HG02840 (cell line): ENCODE measurements around the gene LFNG.
"Not testable (repeated sequence)": the region's sequence is repeated elsewhere in the genome, so short reads cannot be mapped to it uniquely, and the experiment has no call there.

ENCODE experiments used
- ATAC-seq: cut with Tn5 transposase; IDR thresholded peaks from one replicate; pipeline ENCODE4 v1.9.1; 2021; ENCODE audit warnings: mild to moderate bottlenecking, moderate library complexity, moderate number of reproducible peaks; ENCODE audit not compliant: unreplicated experiment, low FRiP score

The LFNG gene

GRCh38 chr7:2541291-2542010, 21.9 kb downstream of the LFNG start:
- ATAC-seq = no peak

GRCh38 chr7:2542011-2542915, 22.7 kb downstream of the LFNG start:
- ATAC-seq = no peak

GRCh38 chr7:2542916-2543871, 23.6 kb downstream of the LFNG start:
- no peak for ATAC-seq

- no peak for ATAC-seq
Measured at GRCh38 chr7:2544541-2545188, 25.1 kb downstream of the LFNG start.

GRCh38 chr7:2545746-2546425, 26.3 kb downstream of the LFNG start:
- ATAC-seq = no peak

- no peak for ATAC-seq
Measured at GRCh38 chr7:2546776-2547586, 27.4 kb downstream of the LFNG start.

- ATAC-seq = no peak
Measured at GRCh38 chr7:2551418-2551817, 31.8 kb downstream of the LFNG start.

GRCh38 chr7:2553108-2553507, 33.5 kb downstream of the LFNG start:
- ATAC-seq = no peak

GRCh38 chr7:2553831-2554581, 34.4 kb downstream of the LFNG start:
- ATAC-seq = no peak

- ATAC-seq = no peak
Measured at GRCh38 chr7:2554661-2555111, 35.1 kb downstream of the LFNG start.

- peak; percentile 73 for ATAC-seq
Measured at GRCh38 chr7:2555121-2556052, 35.8 kb downstream of the LFNG start, which contains the start of gene BRAT1. Gene BRAT1, minus strand, starts transcription at chr7:2555524. Its CDS starts 1,093 bp downstream, at chr7:2554431.

GRCh38 chr7:2558629-2559282, 39.2 kb downstream of the LFNG start, which contains the start of gene IQCE:
Gene IQCE, plus strand, starts transcription at chr7:2558979. Its CDS starts 203 bp downstream, at chr7:2559182.
- ATAC-seq = peak; percentile 57

- ATAC-seq = no peak
Measured at GRCh38 chr7:2559283-2559950, 39.8 kb downstream of the LFNG start.

GRCh38 chr7:2563955-2564354, 44.4 kb downstream of the LFNG start:
- ATAC-seq = not testable (repeated sequence)

GRCh38 chr7:2564970-2565540, 45.5 kb downstream of the LFNG start:
- no peak for ATAC-seq
